CD4-positive, alpha-beta T cell (primary cell): ENCODE measurements around the gene SLFN11. TPM values are rescaled to one million over a fixed set of nuclear protein-coding genes. Genes with fewer than 3 reads are reported as not detected.

ENCODE experiments used
- ATAC-seq: fragments of 200-7000 bp; cut with Tn5 transposase; one replicate; pipeline ENCODE4 v1.10.0; 2022; ENCODE audit warnings: mild to moderate bottlenecking; ENCODE audit not compliant: poor library complexity
- CTCF ChIA-PET: fragments of 350-600 bp; sonication (Branson Sonifier 250); formaldehyde crosslinking; loops from one replicate; lab custom pipeline; 2021; ENCODE audit warnings: antibody characterized with exemption, inconsistent platforms; lab: Charles Lee
- POLR2A ChIA-PET: fragments of 350-600 bp; sonication (Branson Sonifier 250); formaldehyde crosslinking; loops from one replicate; lab custom pipeline; 2021; ENCODE audit warnings: antibody characterized with exemption, inconsistent platforms; lab: Charles Lee
- DNase-seq, 14 experiments: peaks; one replicate each; pipeline ENCODE4 v3.0.0-alpha.2; 2013 to 2020; ENCODE audit warnings: mixed read lengths in 2 of 14
- H3K27ac ChIP-seq, 2 donors: one replicate each; pipeline versions ENCODE4 v1.5.1 to v1.7.0; 2013; ENCODE audit warnings: low read length in 2 of 2, low read depth in 1 of 2, mild to moderate bottlenecking in 1 of 2
- H3K27me3 ChIP-seq, 2 experiments: 1 replicate in 1 of 2; 2 replicates in 1 of 2; pipeline versions ENCODE4 v1.6.1 to v1.7.0; 2013; ENCODE audit warnings: low read length in 2 of 2, control low read depth in 1 of 2, mild to moderate bottlenecking in 1 of 2, moderate library complexity in 1 of 2; ENCODE audit not compliant: insufficient read depth in 2 of 2, control insufficient read depth in 1 of 2
- H3K36me3 ChIP-seq: one replicate; pipeline ENCODE4 v1.6.1; 2013; ENCODE audit warnings: low read length, control low read depth; ENCODE audit not compliant: insufficient read depth
- H3K4me1 ChIP-seq: one replicate; pipeline ENCODE4 v1.6.1; 2013; ENCODE audit warnings: low read length, control low read depth; ENCODE audit not compliant: insufficient read depth
- H3K4me3 ChIP-seq: one replicate; pipeline ENCODE4 v1.5.1; 2013; ENCODE audit warnings: mild to moderate bottlenecking, low read length, moderate library complexity
- H3K9me3 ChIP-seq, 2 experiments: 1 replicate in 1 of 2; 2 replicates in 1 of 2; pipeline versions ENCODE4 v1.6.1 to v1.7.0; 2013; ENCODE audit warnings: low read length in 2 of 2, mild to moderate bottlenecking in 2 of 2, control low read depth in 1 of 2, moderate library complexity in 1 of 2; ENCODE audit not compliant: control insufficient read depth in 1 of 2, insufficient read depth in 1 of 2
- H3K27ac Mint-ChIP-seq: one replicate; pipeline ENCODE4 v1.8.0; 2020; ENCODE audit warnings: mixed read lengths
- H3K27me3 Mint-ChIP-seq: one replicate; pipeline ENCODE4 v1.8.0; 2021; ENCODE audit warnings: mixed read lengths
- H3K36me3 Mint-ChIP-seq: one replicate; pipeline ENCODE4 v1.8.0; 2021; ENCODE audit warnings: low read depth, mixed read lengths
- H3K4me1 Mint-ChIP-seq: one replicate; pipeline ENCODE4 v1.8.0; 2021; ENCODE audit warnings: low read depth, mixed read lengths
- H3K4me3 Mint-ChIP-seq: one replicate; pipeline ENCODE4 v1.8.0; 2020; ENCODE audit warnings: mild to moderate bottlenecking, mixed read lengths
- H3K9me3 Mint-ChIP-seq: one replicate; pipeline ENCODE4 v1.8.0; 2020; ENCODE audit warnings: mixed read lengths
- intact Hi-C, 2 experiments: fragments of 100-400 bp; cut with DNase I in 1 of 2; cut with micrococcal nuclease in 1 of 2; formaldehyde crosslinking; loops; one replicate each; pipeline versions ENCODE4 v1.15.1 to v1.9.0; 2023 to 2025; cut with DNase I, micrococcal nuclease
- total RNA-seq, 174 experiments: library from RNA in 2 of 174; stranded (reverse) in 2 of 174; gene quantifications; one replicate each; pipeline ENCODE4 v1.2.3 and lab custom pipeline; 2021 to 2026
- TF ChIP-seq, protein P1 (sequence below): fragments of 200-600 bp; IDR thresholded peaks from one replicate; pipeline ENCODE4 v1.8.0; 2022; ENCODE audit warnings: antibody characterized with exemption, mild to moderate bottlenecking

Gene SLFN11
- total RNA-seq, 2 experiments from 2014 or later = 16.5 to 18.5 TPM

DNA sequence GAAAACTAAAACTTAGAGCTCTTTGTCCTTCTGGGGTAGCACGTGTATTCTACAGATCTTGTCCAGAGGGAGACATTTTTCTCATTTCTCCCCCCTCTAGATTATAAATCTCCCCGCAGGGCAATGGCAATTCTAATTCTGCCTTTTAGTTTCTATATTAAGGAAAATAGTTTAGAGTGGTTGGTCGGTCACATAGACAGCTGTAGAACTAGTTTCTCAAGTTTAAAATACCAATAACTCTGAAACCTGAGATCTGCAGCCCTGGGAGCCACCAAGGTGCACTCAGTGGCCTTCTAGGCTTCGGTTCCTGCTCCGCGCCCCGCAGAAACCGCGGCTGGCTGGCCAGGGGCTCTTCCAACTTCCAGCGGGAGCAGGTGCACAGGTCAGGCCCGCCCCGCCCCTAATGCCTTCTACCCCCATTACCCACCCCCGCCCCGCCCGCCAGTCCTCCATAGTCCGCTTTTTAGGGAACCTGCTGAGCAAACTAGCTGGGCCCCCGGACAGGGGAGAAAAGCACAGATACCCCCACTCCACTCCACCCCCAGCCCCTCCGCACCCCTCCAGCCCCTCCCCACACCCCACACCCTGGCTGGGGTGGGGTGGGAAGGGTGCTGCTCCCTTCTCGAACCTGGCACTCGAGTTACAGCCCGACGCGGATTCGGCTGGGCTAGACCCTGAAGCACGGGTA, 431 bp downstream of the SLFN11 start:
- TF ChIP-seq, protein P1, sequence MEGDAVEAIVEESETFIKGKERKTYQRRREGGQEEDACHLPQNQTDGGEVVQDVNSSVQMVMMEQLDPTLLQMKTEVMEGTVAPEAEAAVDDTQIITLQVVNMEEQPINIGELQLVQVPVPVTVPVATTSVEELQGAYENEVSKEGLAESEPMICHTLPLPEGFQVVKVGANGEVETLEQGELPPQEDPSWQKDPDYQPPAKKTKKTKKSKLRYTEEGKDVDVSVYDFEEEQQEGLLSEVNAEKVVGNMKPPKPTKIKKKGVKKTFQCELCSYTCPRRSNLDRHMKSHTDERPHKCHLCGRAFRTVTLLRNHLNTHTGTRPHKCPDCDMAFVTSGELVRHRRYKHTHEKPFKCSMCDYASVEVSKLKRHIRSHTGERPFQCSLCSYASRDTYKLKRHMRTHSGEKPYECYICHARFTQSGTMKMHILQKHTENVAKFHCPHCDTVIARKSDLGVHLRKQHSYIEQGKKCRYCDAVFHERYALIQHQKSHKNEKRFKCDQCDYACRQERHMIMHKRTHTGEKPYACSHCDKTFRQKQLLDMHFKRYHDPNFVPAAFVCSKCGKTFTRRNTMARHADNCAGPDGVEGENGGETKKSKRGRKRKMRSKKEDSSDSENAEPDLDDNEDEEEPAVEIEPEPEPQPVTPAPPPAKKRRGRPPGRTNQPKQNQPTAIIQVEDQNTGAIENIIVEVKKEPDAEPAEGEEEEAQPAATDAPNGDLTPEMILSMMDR = no peak
- H3K36me3 Mint-ChIP-seq = peaks cover 23% of the 10 kb centered on the region
- H3K4me3 Mint-ChIP-seq = peak overlapping the region; percentile 96
- H3K9me3 Mint-ChIP-seq = peaks cover 13% of the 10 kb centered on the region
- POLR2A ChIA-PET = interaction anchor here (0.8 to 3.6 kb wide), 25 partner anchors 12 to 436 kb away, joined by 3 to 40 read pairs (median 5); partner anchors contain the start of genes SLFN12, SLFN12L, SLFN13 and SLFN5
- ATAC-seq (peak; percentile 40), DNase-seq (peak in 6 of 14 experiments; percentile 4 to 59 (median 39))
- peak overlapping the region; percentile 95 for H3K27ac Mint-ChIP-seq
- CTCF ChIA-PET = interaction anchor here (1.3 to 1.5 kb wide), 2 partner anchors 10 to 59 kb away, joined by 3 read pairs; no protein-coding TSS in a partner anchor
- Histone ChIP-seq H3K4me3 (peak overlapping the region; percentile 84), H3K36me3 (no peaks in the 10 kb centered on the region), H3K4me1 (peaks cover 22% of the 10 kb centered on the region), H3K9me3 (peaks cover 0 to 4% of the 10 kb centered on the region in 2 experiments), H3K27ac (peak overlapping the region; percentile 80 to 96), H3K27me3 (no peaks in the 10 kb centered on the region)
- peaks cover 66% of the 10 kb centered on the region for H3K4me1 Mint-ChIP-seq
- intact Hi-C loops = loop anchor here (1.0 to 10.0 kb wide), 10 partner anchors 58 to 200 kb away; partner anchors contain the start of genes SLFN12 (in 1 of the 2), SLFN12L (in 1 of the 2) and SLFN5 (in 1 of the 2)
- no peaks in the 10 kb centered on the region for H3K27me3 Mint-ChIP-seq

DNA sequence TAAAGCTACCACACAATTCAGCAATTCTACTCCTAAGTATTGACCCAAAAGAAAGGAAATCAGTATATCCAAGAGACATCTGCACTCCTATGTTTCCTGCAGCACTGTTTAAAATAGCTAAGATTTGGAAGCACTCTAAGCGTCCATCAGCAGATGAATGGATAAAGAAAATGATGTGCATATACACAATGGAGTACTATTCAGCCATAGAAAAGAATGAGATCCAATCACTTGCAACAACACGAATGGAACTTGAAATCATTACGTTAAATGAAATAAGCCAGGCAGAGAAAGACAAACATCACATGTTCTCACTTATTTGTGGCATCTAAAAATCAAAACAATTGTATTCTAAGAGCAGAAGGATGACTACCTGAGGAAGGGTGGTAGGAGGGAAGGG, 1.5 kb downstream of the SLFN11 start:
- peaks cover 24% of the 10 kb centered on the region for H3K36me3 Mint-ChIP-seq
- H3K4me1 ChIP-seq = peaks cover 28% of the 10 kb centered on the region

More for the DNA sequence above, 1.5 kb downstream of the SLFN11 start:
- intact Hi-C loops = loop anchor here (2.0 to 10.0 kb wide), 9 partner anchors 57 to 199 kb away; partner anchors contain the start of genes SLFN12 (in 1 of the 2), SLFN12L (in 1 of the 2) and SLFN5 (in 1 of the 2)
- TF ChIP-seq, protein P1 = no peak
- Mint-ChIP-seq H3K4me1 (peaks cover 64% of the 10 kb centered on the region), H3K9me3 (peaks cover 13% of the 10 kb centered on the region), H3K4me3 (peak overlapping the region; percentile 80), H3K27ac (peak overlapping the region; percentile 95), H3K27me3 (no peaks in the 10 kb centered on the region)
- Histone ChIP-seq H3K27ac (no peak overlapping the region), H3K9me3 (peaks cover 0 to 4% of the 10 kb centered on the region in 2 experiments), H3K36me3 (no peaks in the 10 kb centered on the region), H3K4me3 (no peak overlapping the region), H3K27me3 (no peaks in the 10 kb centered on the region)
- ATAC-seq (no peak), DNase-seq (no peak)
- ChIA-PET CTCF (interaction anchor here (1.1 to 1.5 kb wide), 3 partner anchors 9 to 60 kb away, joined by 3 read pairs; no protein-coding TSS in a partner anchor), POLR2A (interaction anchor here (0.7 to 3.6 kb wide), 4 partner anchors 26 to 116 kb away, joined by 3 to 40 read pairs (median 17); no protein-coding TSS in a partner anchor)
